ENCODE results near the gene SPRING1.
"Not testable (repeated sequence)": the region's sequence is repeated elsewhere in the genome, so short reads cannot be mapped to it uniquely, and the experiment has no call there.

The SPRING1 gene, protein sequence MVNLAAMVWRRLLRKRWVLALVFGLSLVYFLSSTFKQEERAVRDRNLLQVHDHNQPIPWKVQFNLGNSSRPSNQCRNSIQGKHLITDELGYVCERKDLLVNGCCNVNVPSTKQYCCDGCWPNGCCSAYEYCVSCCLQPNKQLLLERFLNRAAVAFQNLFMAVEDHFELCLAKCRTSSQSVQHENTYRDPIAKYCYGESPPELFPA

DNA sequence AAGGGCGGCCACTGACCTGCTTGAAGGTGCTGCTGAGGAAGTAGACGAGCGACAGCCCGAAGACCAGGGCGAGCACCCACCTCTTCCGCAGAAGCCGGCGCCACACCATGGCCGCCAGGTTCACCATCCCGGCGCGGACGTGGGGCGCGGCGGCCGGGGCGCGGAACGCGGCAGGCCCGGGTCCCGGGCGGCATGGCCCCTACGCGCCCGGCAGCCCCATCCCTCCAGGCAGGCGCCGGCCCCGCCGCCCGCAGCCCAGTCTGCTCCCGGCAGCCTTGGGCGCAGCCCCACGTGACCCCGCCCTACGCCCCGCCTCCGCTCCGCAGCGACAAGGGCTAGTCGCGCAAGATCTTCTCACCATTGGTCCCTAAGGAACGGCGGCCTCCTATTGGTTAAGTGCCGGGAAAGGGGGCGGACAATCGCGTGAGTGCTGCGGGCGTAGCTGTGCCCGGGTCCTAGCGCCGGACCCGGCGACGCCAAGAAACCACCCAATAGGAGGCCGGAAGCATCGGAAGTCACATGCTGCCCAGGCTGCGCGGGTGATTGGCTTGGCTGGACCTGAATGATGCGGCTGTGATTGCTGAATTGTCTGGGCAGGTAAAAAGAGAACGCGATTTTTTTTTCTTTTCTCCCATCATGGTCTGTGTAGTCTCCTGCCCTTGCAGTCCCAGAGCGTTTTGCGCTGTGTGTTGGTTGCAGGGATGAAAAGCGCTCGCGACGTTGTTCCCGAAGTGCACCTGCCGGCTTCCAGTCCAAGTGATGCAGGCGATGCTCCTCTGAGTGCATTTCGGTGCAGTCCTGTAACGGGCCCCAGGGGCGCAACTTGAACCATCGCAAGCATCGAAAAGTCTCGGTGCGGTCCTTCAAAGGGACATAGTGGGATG is at the start of gene SPRING1, which contains the start of gene RNFT2:
TSS of gene SPRING1 (minus strand) at position 296 of the 884 bp plus-strand sequence. CDS start at position 127, 169 bp downstream.
TSS of gene RNFT2 (plus strand) at position 542 of the 884 bp plus-strand sequence. CDS start 2,183 bp downstream, outside the sequence.
- peak; percentile 94 for DNase-seq

DNA sequence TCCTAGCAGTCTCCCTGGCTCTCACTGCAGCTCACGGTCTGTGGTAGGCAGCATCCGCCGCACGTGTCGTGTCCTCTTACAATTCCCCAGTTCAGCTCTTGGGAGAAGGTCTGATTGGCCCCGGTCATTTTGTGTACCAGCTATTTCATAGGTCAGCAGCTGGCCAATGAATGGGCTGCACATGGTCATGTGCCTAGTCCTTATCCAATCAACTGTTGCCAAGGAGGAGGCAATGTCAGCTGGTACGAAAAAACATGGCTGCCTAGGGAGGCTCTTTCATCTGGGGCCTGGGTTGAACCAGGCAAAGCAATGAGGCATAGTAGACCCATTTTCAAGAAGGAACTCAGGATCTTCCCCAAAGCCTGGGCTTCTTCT is 46.4 kb upstream of the SPRING1 start:
- no peak for DNase-seq

DNA sequence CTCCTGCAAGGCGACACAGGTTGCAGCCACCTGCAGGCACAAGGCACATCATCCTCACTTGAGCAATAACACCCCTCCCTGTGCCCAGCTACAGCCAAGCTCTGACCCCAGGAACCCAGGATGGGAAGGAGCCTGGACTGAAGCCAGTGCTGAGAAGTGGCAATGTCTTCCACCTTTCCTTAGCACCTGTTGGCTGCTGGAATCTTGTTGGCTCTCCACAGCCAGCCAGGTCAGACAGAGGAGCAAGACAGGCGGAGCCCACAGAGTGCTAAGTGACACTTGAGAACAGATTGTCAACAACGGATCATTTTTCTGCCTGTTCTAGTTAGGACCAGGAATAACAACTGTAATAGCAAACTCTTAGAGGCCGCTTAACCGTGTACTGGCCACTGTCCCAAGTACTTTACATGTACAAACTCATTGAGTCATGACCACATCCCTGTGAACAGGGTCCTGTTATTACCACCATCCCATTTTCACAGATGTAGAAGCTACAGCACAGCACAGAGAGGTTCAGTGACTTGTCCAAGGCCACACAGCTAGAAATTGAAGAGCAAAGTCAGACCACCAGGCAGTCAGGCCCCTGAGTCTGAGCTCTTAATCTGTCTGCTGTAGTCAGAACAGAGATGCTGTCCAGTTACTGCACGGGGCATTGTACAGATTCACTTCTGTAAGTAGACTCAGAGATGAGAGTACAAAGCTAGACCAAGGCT is 45.8 kb upstream of the SPRING1 start:
- DNase-seq = no peak

DNA sequence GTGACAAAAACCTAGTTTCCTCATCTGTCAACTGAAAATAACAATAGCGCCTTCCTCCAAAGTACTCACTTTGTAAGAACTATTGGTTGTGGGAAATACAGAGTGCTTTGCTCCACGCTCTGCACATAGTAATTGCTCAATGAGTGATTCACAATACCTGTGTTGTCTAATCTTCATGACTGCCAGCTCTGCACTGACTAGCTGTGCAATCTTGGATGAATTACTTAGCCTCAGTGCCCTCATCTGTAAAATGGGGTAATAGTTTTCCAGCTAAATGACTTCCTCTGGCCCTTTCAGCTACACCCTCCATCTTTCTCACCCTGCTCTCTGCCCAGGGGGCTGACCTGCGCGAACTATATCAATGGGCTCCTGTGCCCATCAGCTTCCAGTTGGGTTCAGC is 43.1 kb upstream of the SPRING1 start:
- DNase-seq = no peak

DNA sequence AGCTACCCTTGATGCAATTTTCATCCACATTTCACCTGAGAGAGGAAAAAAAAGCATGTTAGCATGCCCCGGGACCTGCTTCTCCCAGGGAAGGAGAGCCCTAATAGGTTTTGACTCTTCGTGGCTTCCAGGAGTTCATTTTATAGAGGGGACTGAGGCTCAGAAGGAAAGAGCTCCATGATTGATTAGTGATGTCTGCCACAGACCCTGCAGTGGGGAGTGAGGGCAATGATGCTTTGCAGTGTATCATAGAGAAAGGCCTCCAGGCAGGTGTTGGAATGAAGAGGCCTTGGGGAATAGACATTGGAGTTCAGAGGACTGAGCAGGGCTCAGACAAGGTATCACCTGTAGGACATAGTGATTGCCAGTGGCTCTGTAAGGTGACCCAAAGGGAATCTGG is 41.7 kb upstream of the SPRING1 start:
- no peak for DNase-seq

DNA sequence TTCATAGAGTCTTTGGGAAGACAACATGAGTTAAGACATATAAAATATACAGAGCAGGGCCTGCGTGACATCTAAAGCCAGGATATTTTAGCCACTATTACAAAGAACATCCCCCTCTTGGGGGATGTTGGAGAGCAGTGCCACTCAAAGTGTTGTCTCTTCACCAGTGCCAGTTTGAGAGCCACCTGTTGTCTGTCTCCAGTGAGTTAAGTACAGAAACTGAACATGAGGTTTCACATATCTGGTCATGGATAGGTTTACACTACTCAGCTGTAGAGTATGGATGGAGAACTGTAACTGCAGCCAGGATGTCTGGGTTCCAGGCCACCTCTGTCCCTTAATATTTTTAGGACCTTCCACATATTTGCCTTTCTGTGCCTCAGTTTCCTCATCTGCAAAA is 39.4 kb upstream of the SPRING1 start:
- no peak for DNase-seq

DNA sequence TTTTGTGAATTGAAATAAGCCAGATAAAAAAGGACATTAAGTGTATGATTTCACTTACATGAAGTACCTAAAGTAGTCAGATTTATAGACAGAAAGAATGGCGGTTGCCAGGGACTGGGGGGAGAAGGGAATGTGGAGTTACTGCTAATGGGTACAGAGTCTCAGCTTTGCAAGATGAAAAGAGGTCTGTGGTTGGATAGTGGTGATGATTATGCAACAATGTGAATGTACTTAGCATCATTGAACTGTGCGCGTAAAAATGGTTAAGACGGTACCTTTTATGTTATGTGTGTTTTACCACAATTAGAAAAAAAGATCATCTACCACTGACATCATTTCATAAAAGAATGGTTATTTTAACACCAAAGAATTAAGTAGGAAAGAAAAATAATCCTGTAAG is 36.2 kb upstream of the SPRING1 start:
- no peak for DNase-seq

DNA sequence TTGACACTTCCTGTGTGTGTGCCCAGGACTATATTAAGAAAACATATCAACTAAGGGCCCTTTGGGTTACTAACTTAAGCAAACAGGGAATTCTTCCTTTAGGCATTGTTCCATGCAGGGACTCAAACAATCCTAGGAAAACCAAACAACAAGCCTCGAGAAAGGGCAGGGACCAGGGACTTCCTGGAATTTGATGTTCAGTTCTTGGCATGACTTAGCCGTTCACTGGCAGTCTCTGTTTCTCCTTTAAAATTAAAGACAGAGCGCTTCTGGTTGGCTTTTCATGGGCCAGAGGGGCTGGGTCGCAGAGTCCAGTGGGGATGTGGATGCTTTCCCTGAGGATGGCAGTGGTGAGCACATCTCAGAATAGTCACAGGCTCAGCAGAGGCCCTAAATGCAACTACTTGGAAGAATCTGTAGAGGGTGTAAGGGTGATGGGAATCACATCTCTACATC is 35.4 kb upstream of the SPRING1 start:
- no peak for DNase-seq

DNA sequence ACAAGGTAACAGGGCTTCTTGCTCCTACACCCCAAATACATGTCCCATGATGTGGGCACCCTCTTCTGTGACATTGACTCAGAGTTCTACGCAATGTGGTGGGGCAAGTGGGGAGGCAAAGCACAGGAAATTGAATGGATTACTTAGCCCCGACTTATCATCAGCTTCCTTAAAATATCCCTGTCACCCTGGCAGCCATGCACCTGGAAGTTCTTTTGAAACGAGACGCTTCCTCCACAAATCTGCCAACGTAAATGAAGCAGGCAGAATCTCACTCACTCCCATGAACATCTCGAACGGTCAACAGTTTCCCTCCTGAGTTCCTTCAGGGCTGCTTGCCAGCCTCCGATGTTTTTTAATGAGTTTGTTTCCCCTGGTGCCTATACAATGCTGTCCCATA is 33.8 kb upstream of the SPRING1 start:
- DNase-seq = no peak

DNA sequence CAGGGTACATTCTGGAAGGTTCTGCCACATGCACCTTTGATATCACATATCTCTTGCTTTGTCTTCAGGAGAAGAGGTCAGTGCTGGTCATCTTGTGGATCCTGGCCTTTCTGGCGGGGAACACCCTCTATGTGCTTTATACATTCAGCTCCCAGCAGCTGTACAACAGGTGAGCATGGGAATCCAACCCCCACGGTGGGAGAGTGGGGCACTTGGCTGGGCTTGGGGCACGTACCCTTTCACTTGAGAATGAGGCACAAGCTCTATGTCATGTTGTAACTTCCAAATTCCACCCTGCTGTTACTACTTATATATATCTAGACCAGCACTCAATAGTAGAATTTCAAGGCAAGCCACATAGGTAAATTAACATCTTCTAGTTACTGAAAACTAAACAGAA is 28.9 kb upstream of the SPRING1 start:
- DNase-seq = no peak

DNA sequence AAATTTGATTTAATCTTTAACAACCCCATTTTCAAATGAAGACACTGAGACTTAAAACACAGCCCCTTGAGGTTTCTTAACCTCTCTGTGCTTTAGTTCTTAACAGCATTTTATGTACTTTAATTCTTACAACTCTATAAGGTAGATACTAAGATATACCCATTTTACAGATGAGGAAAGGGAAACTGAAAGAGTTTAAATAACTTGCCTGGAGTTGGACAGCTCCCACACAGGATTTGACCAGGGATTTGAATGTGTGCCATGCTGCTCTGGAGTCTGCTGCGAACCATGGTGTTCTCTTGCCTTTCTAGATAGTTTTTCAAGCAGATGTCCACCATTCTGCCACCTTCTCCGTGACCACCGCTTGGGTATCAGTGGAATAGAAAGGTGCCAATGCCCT is 28.4 kb upstream of the SPRING1 start:
- DNase-seq = no peak

DNA sequence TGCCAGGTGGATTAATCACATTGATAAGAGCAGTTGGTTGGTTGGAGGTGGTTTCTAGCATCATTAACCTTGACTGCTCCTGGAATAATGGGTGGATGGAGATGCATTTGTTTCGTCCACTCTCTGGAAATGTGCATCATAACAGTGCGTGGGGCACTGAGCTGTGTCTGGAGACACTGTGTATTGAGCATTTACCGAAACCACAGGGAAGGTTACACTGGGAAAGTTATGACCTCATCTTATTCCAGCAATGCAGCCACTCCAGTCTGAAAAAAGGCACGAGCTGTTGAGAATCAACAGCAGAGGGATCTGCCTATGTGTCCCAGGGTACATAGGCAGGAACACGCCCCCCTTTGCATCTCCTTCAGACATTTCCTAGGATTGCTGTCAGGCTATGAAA is 27.4 kb upstream of the SPRING1 start:
- no peak for DNase-seq

DNA sequence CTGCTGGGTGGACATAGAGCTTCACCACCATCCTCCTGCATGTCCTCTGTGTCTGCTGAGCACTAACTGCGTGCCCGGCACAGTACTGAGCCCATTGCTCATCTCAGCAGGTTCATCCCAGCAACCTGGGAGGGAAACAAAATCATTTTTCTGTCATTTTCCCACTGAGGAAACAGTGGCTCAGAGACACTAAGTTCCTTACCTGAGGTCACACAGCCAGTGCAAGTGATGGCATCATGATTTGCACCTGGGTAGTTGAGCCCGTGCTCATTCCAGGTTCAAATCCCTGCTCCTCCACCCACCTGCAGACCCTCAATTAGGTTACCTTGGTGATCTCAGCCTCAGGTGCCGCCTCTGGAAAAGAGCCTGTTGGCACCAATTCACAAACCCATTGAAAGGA is 23.6 kb upstream of the SPRING1 start:
- no peak for DNase-seq

DNA sequence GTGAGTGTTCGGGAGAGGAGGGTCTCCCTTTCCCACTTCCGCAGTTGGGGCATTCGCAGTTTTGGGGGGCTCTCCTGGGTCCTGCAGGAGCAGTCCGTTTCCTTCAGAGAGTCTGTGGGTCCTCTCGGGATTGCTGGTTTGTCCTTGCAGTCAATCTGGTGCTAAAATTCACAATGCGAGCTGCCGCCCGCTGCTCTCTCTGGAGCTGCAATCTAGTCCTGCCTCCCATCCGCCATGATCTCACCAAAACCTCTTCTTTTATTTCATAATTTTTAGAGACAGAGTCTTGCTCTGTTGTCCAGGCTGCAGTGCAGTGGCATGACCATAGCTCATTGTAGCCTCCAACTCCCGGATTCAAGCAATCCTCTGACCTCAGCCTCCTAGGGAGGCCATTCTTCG is 22.8 kb upstream of the SPRING1 start:
- no peak for DNase-seq

DNA sequence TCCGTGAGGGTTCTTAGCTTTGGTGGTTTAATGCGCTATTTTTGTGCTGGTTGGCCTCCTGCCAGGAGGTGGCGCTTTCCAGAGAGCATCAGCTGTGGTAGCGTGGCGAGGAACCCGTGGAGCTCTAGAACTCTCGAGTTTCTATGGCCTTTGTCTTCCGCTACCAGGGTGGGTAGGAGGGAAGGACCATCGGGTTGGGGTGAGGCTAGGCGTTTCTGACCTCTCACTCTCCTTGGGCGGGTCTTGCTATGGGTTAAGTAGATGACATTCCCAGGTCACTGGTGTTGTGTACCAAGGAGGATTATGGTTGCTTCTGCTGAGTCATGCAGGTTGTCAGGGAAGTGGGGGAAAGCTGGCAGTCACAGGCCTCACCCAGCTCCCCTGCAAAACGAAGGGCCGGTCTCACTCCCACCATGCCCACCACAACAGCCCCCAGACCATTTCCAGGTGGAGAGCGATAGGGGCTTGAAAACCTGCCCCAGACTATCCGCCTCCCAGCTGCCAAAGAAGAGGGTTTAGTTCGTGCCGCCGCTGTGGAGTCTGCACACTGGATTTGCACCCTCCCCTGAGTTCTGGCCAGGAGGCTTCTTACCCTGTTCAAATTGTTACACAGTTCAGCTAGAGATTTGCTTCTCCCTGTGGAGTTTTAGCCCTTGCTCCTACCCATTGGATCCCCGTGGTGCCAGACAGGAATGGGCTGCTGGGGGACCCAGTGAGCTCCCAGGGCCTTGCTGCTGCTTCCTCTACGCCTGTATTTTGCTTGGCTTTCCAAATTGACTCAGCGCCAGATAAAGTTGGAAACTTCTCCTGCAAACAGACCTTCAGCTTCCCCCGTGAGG is 22.1 kb upstream of the SPRING1 start:
- no peak for DNase-seq

DNA sequence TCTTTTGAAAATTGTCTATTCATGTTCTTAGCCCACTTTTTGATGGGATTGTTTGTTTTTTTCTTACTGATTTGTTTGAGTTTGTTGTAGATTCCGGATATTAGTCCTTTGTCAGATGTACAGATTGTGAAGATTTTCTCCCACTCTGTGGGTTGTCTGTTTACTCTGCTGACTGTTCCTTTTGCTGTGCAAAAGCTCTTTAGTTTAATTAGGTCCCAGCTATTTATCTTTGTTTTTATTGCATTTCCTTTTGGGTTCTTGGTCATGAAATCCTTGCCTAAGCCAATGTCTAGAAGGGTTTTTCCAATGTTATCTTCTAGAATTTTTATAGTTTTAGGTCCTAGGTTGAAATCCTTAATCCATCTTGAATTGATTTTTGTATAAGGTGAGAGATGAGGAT is 16.9 kb upstream of the SPRING1 start:
- DNase-seq = not testable (repeated sequence)

DNA sequence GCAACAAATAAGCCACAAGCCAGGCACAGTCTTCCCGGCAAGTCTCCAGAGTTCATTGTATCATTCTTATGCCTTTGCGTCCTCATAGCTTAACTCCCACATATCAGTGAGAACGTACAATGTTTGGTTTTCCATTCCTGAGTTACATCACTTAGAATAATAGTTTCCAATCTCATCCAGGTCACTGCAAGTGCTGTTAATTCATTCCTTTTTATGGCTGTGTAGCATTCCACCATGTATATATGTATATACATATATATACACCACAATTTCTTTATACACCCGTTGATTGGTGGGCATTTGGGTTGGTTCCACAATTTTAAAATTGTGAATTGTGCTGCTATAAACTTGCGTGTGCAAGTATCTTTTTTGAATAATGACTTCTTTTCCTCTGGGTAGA is 16.2 kb upstream of the SPRING1 start:
- not testable (repeated sequence) for DNase-seq

DNA sequence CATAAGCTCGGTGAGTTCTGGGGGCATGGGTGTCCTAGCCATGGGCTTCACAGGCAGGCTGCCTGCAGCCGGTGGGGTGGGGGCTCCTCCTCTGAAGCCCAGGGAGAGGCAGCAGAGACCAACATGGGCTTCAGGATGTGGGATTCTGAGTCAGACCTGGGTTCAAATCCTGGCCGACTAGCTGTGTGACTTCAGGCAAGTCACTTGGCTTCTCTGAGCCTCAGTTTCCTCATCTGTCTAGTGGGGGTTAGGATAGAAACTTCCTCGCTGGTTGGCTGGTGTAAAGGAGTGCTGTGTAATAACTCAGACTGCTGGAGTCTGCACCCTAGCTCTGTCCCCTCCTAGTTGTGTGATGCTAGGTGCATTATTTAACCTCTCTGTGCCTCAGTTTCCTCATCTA is 12.4 kb upstream of the SPRING1 start:
- no peak for DNase-seq

DNA sequence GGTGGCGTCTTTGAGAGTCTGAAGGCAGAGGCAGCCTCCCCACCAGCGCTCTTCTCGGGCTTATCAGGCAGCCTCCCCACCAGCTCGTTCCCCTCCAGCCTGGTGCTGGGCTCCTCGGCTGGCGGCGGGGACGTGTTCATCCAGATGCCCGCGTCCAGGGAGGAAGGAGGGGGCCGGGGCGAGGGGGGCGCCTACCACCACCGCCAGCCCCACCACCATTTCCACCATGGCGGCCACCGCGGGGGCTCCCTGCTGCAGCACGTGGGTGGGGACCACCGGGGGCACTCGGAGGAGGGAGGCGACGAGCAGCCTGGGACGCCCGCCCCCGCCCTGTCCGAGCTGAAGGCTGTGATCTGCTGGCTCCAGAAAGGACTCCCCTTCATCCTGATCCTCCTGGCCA is 12.0 kb upstream of the SPRING1 start:
- DNase-seq = no peak

DNA sequence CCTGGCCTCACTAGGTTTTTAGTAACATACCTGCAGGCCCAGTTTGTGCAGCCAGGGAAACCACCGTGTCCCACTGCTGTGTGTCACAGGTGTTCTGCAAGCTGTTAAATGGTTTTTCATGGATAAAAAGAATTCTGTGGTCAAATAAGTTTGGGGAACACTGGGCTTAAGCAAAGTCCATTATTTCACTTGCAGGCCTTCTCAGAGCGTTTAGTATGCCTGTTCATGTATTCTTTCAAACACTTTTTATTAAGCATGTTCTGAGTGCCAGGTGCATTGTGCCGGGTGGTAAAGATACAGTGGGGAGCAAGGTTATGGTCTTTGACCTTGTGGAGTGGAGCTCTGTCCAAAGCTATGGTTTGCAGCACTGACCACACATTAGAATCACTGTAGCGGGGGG is 7.7 kb upstream of the SPRING1 start:
- DNase-seq = no peak

DNA sequence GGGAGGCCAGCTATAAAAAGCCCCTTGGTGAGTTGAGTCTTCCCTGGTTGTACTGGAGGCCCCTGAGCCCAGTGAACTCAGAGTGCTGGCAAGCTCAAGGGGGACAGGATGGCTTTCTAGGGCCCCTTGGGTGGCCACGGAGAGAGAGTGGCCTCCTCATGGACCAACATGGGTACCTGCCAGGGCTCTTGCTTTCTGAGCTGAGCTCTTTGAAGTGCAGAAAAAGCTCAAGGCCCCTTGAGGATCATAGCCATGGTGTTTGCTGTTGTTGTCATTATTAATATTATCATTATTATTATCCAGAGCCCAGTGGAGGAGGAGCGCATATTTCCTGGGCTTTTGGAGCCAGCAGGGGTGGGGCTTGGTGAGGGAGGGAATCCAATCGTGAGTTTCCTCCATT is 6.9 kb upstream of the SPRING1 start:
- DNase-seq = no peak

DNA sequence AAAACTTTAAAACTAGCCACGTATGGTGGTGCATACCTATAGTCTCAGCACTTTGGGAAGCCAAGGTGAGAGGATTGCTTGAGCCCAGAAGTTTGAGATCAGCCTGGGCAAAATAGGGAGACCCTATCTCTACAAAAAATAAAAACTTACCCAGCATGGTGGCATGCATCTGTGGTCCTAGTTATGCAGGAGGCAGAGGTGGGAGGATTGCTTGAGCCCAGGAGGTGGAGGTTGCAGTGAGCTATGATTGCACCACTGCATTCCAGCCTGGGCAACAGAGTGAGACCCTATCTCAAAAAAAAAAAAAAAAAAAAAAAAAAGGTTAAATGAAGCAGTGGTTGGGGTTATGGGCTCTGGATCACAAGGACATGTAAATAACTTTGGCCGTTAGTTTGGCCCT is 4.9 kb upstream of the SPRING1 start:
- not testable (repeated sequence) for DNase-seq

DNA sequence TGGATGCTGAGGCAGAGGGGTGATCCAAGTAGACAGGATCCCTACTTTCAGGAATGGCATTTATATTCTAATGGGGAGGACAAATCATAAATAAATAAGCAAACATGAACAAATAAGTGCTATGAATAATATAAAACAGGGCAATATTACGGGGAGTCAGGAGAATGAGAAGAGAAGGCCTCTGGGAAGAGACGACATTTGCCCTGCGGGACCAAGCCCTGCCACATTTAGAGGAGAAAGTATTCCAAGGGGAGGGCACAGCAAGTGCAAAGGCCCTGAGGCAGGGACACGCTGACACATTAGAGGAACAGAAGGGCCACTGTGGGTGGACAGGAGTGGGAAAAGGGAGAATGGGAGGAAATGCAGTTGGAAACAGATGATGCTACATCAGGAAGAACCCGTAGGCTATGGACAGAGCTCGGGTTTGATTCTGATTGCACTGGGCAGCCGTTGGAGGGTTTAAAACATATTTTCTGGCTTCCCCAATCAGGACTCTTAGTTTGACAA is 1.6 kb upstream of the SPRING1 start:
- no peak for DNase-seq

Measured in NCI-H1436 treated with DMSO at 0.1 percent for 48 hours (cell line).